GM18517 (cell line): ENCODE data around the gene FBXL15.
A peak's percentile ranks its signal among the peaks of the same experiment; 100 is the strongest.

Experiments used
- ATAC-seq: cut with Tn5 transposase; IDR thresholded peaks from one replicate; pipeline ENCODE4 v1.9.1; 2021; ENCODE audit warnings: mild to moderate bottlenecking, moderate library complexity; ENCODE audit not compliant: unreplicated experiment

The FBXL15 gene

GRCh38 chr10:102397222-102398171 lies 23.1 kb upstream of the FBXL15 start:
- ATAC-seq = no peak

- no peak for ATAC-seq
These were observed 22.2 kb upstream of the FBXL15 start for GRCh38 chr10:102398172-102399020.

GRCh38 chr10:102399217-102400021 lies 21.2 kb upstream of the FBXL15 start:
- peak; percentile 41 for ATAC-seq

- no peak for ATAC-seq
These were observed 20.6 kb upstream of the FBXL15 start for GRCh38 chr10:102400076-102400475.

- ATAC-seq = no peak
These were observed 19.9 kb upstream of the FBXL15 start for GRCh38 chr10:102400598-102401341.

GRCh38 chr10:102401342-102401654 lies 19.3 kb upstream of the FBXL15 start:
- ATAC-seq = no peak

GRCh38 chr10:102401735-102402511 lies 18.7 kb upstream of the FBXL15 start:
- no peak for ATAC-seq

GRCh38 chr10:102402512-102402896 lies 18.1 kb upstream of the FBXL15 start:
- no peak for ATAC-seq

- no peak for ATAC-seq
These were observed 17.5 kb upstream of the FBXL15 start for GRCh38 chr10:102403115-102403514.

- ATAC-seq = no peak
These were observed 16.1 kb upstream of the FBXL15 start for GRCh38 chr10:102404361-102405107.

GRCh38 chr10:102405108-102405571 lies 15.5 kb upstream of the FBXL15 start:
- no peak for ATAC-seq

GRCh38 chr10:102405632-102406031 lies 15.0 kb upstream of the FBXL15 start:
- ATAC-seq = no peak

- no peak for ATAC-seq
These were observed 13.8 kb upstream of the FBXL15 start for GRCh38 chr10:102406815-102407214.

- ATAC-seq = no peak
These were observed 13.1 kb upstream of the FBXL15 start for GRCh38 chr10:102407425-102408130.

GRCh38 chr10:102408131-102408727 lies 12.4 kb upstream of the FBXL15 start:
- ATAC-seq = no peak

- no peak for ATAC-seq
These were observed 11.7 kb upstream of the FBXL15 start for GRCh38 chr10:102408728-102409603.
